ENCODE data around the gene KRT3. TPM values are rescaled to one million over a fixed set of nuclear protein-coding genes. Genes with fewer than 3 reads are reported as not detected.

Gene KRT3
- total RNA-seq, 1 donor: not detected

- Histone ChIP-seq H3K27me3 (ENCODE audit: insufficient read depth, low read length) (no peaks in the 10 kb centered on the region), H3K4me1 (ENCODE audit: insufficient read depth, low read length) (no peaks in the 10 kb centered on the region), H3K9me3 (ENCODE audit: low read depth, low read length) (no peaks in the 10 kb centered on the region), H3K4me3 (ENCODE audit: low read length) (no peak overlapping the region)
Observed at GRCh38 chr12:52741375-52742195, 54.3 kb downstream of the KRT3 start.

- H3K27me3 ChIP-seq (ENCODE audit: insufficient read depth, low read length): no peaks in the 10 kb centered on the region
- no peaks in the 10 kb centered on the region for H3K4me1 ChIP-seq (ENCODE audit: insufficient read depth, low read length)
- no peaks in the 10 kb centered on the region for H3K9me3 ChIP-seq (ENCODE audit: low read depth, low read length)
- H3K4me3 ChIP-seq (ENCODE audit: low read length): no peak overlapping the region
Observed at GRCh38 chr12:52740584-52740983, 55.3 kb downstream of the KRT3 start.

GRCh38 chr12:52739963-52740362, 56.0 kb downstream of the KRT3 start:
- no peaks in the 10 kb centered on the region for H3K9me3 ChIP-seq (ENCODE audit: low read depth, low read length)
- H3K4me1 ChIP-seq (ENCODE audit: insufficient read depth, low read length): no peaks in the 10 kb centered on the region
- no peaks in the 10 kb centered on the region for H3K27me3 ChIP-seq (ENCODE audit: insufficient read depth, low read length)
- H3K4me3 ChIP-seq (ENCODE audit: low read length): no peak overlapping the region

Other genes starting within 250 kb of the KRT3 start
- gene KRT71, start 243.0 kb downstream of the KRT3 start, total RNA-seq: not detected
- gene KRT74, start 222.3 kb downstream of the KRT3 start, total RNA-seq: 0.10 TPM
- gene KRT72, start 194.7 kb downstream of the KRT3 start, total RNA-seq: 10.2 TPM
- 21.4 TPM for gene KRT73, start 177.6 kb downstream of the KRT3 start, total RNA-seq
- 0.94 TPM for gene KRT2, start 143.9 kb downstream of the KRT3 start, total RNA-seq
- gene KRT1, start 115.7 kb downstream of the KRT3 start, total RNA-seq: 1.8 TPM
- gene KRT77, start 92.6 kb downstream of the KRT3 start, total RNA-seq: not detected
- gene KRT76, start 18.8 kb downstream of the KRT3 start, total RNA-seq: not detected
- gene KRT4, start 18.0 kb upstream of the KRT3 start, total RNA-seq: not detected
- not detected for gene KRT79, start 38.2 kb upstream of the KRT3 start, total RNA-seq
- gene KRT78, start 52.9 kb upstream of the KRT3 start, total RNA-seq: not detected
- gene KRT8, start 109.0 kb upstream of the KRT3 start, total RNA-seq: 0.31 TPM
- 3.8 TPM for gene KRT18, start 153.0 kb upstream of the KRT3 start, total RNA-seq
- gene EIF4B, start 210.3 kb upstream of the KRT3 start, total RNA-seq: 1,510 TPM

Data from mononuclear cell (primary cell).